Tibial artery (tissue), 4 donors: ENCODE results near the gene SULT1B1.
"Not testable (repeated sequence)": the region's sequence is repeated elsewhere in the genome, so short reads cannot be mapped to it uniquely, and the experiment has no call there.

ENCODE experiments used
- DNase-seq, 2 donors: peaks; one replicate each; pipeline ENCODE4 v3.0.0-alpha.2; 2019
- H3K27ac ChIP-seq, 2 donors: fragments of 200-600 bp; sonication (generic) in 1 of 2; 1 replicate in 1 of 2; 2 replicates in 1 of 2; pipeline ENCODE4 v1.5.1; 2018 to 2019; ENCODE audit warnings: mild to moderate bottlenecking in 1 of 2
- H3K27me3 ChIP-seq, 2 donors: fragments of 200-600 bp; sonication (generic) in 1 of 2; one replicate each; pipeline versions ENCODE4 v1.5.1 to v1.6.0; 2016 to 2019
- H3K36me3 ChIP-seq, 3 donors: fragments of 200-600 bp; sonication (generic) in 2 of 3; one replicate each; pipeline ENCODE4 v1.5.1; 2016 to 2019; ENCODE audit warnings: mild to moderate bottlenecking in 2 of 3
- H3K4me1 ChIP-seq, 4 donors: fragments of 200-600 bp; sonication (generic) in 2 of 4; 1 replicate in 3 of 4; 2 replicates in 1 of 4; pipeline ENCODE4 v1.5.1; 2016 to 2019
- H3K4me3 ChIP-seq, 2 donors: fragments of 200-600 bp; sonication (generic) in 1 of 2; 1 replicate in 1 of 2; 2 replicates in 1 of 2; pipeline ENCODE4 v1.5.1; 2018 to 2019; ENCODE audit warnings: mild to moderate bottlenecking in 2 of 2
- H3K9me3 ChIP-seq, 3 donors: fragments of 200-600 bp; sonication (generic) in 1 of 3; one replicate each; pipeline ENCODE4 v1.5.1; 2016 to 2019
- intact Hi-C: fragments of 100-400 bp; cut with DNase I; formaldehyde crosslinking; loops from one replicate; pipeline ENCODE4 v1.15.0; 2023; ENCODE audit warnings: low total_unique reads
- TF ChIP-seq, protein P1 (sequence below), 2 experiments: fragments of 200-600 bp in 1 of 2; fragments of 450-650 bp in 1 of 2; IDR thresholded peaks; one replicate each; pipeline ENCODE4 v1.5.1; 2017 to 2019; ENCODE audit warnings: antibody characterized with exemption in 2 of 2, mild to moderate bottlenecking in 1 of 2, moderate library complexity in 1 of 2

The SULT1B1 gene

DNA sequence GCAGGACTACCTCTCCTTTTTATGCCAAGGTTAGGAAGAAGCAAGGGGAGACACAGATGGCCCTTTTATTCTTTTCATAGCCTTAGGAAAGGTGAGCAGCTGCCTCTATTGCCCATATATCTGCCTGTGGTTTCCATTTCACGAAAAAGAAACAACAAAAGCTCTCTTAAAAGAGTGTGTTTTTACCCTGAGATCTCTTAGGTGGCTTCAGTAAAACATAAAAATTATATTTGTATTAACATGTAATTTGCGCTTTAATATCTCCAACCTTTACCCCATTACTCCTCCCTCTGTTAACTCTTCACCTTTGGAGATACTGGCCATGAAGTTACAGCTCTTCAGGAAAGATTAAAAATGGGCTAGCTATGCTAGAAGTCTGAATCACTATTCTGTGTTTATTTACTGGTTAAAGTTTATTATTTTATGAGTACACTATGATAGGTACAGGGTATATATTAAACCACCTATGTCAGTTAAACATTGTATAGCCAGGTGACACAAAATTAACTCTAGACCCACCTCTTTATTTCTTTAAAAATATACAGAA is 15.0 kb upstream of the SULT1B1 start:
- H3K27ac ChIP-seq, result no peak overlapping the region
- no peak for DNase-seq
- TF ChIP-seq, protein P1, sequence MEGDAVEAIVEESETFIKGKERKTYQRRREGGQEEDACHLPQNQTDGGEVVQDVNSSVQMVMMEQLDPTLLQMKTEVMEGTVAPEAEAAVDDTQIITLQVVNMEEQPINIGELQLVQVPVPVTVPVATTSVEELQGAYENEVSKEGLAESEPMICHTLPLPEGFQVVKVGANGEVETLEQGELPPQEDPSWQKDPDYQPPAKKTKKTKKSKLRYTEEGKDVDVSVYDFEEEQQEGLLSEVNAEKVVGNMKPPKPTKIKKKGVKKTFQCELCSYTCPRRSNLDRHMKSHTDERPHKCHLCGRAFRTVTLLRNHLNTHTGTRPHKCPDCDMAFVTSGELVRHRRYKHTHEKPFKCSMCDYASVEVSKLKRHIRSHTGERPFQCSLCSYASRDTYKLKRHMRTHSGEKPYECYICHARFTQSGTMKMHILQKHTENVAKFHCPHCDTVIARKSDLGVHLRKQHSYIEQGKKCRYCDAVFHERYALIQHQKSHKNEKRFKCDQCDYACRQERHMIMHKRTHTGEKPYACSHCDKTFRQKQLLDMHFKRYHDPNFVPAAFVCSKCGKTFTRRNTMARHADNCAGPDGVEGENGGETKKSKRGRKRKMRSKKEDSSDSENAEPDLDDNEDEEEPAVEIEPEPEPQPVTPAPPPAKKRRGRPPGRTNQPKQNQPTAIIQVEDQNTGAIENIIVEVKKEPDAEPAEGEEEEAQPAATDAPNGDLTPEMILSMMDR (IDR thresholded peaks at IDR 0.05), result no peak

GRCh38 chr4:69773484-69773883 is 13.1 kb upstream of the SULT1B1 start:
- DNase-seq, result no peak
- Histone ChIP-seq H3K4me1 (no peaks in the 10 kb centered on the region), H3K27me3 (no peaks in the 10 kb centered on the region), H3K4me3 (no peak overlapping the region), H3K36me3 (no peaks in the 10 kb centered on the region), H3K27ac (no peak overlapping the region), H3K9me3 (no peaks in the 10 kb centered on the region)
- TF ChIP-seq, protein P1 (IDR thresholded peaks at IDR 0.05), result no peak
- intact Hi-C loops, result no loop called here

More for the DNA sequence above, 15.0 kb upstream of the SULT1B1 start:
- Histone ChIP-seq H3K4me3 (no peak overlapping the region), H3K36me3 (no peaks in the 10 kb centered on the region), H3K4me1 (no peaks in the 10 kb centered on the region), H3K9me3 (no peaks in the 10 kb centered on the region), H3K27me3 (no peaks in the 10 kb centered on the region)
- intact Hi-C loops, result no loop called here

DNA sequence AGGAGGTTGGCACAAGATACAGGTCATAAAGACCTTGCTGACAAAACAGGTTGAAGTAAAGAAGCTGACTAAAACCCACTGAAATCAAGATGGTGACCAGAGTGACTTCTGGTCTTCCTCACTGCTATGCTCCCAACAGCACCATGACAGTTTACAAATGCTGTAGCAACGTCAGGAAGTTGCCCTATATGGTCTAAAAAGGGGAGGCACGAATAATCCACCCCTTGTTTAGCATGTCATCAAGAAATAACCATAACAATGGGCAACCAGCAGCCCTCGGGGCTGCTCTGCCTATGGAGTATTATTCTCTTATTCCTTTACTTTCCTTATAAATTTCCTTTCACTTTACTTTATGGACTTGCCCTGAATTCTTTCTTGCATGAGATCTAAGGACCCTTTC is 8.1 kb upstream of the SULT1B1 start:
- H3K36me3 ChIP-seq, DNase-seq, intact Hi-C loops: not testable (repeated sequence)

DNA sequence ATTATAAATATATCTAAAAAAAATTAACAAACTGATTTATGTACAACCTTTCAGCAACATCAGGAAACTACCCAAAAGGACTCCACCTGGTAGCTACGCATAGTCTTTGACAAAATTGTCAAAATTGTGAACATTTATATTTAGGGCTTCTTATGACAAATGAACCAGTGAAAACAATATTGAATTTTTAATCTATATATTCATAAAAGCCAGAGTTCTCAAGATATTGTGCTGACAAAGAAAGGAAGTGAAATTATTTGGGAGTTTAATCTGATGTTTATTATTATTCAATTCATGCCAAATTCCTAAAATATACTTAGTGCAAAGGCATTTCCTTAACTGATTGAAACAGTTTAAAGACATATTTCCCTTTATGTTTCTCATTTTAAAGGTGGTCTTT is 5.3 kb upstream of the SULT1B1 start:
- H3K27ac ChIP-seq, result no peak overlapping the region
- H3K9me3 ChIP-seq, result no peaks in the 10 kb centered on the region
- TF ChIP-seq, protein P1 (IDR thresholded peaks at IDR 0.05), result no peak
- intact Hi-C loops, result no loop called here
- no peak overlapping the region for H3K4me3 ChIP-seq
- no peak for DNase-seq
- no peaks in the 10 kb centered on the region for H3K36me3 ChIP-seq
- no peaks in the 10 kb centered on the region for H3K27me3 ChIP-seq
- H3K4me1 ChIP-seq, result no peaks in the 10 kb centered on the region

More for the DNA sequence above, 8.1 kb upstream of the SULT1B1 start:
- not testable (repeated sequence) for H3K4me1 ChIP-seq, H3K4me3 ChIP-seq, H3K9me3 ChIP-seq, H3K27me3 ChIP-seq, H3K27ac ChIP-seq

- no peaks in the 10 kb centered on the region for H3K9me3 ChIP-seq
- TF ChIP-seq, protein P1 (IDR thresholded peaks at IDR 0.05), result no peak
- H3K27ac ChIP-seq, result no peak overlapping the region
- intact Hi-C loops, result no loop called here
- H3K27me3 ChIP-seq, result no peaks in the 10 kb centered on the region
- no peak for DNase-seq
- H3K4me3 ChIP-seq, result no peak overlapping the region
- H3K36me3 ChIP-seq, result no peaks in the 10 kb centered on the region
- no peaks in the 10 kb centered on the region for H3K4me1 ChIP-seq
These were observed 3.9 kb upstream of the SULT1B1 start for GRCh38 chr4:69764311-69764710.

DNA sequence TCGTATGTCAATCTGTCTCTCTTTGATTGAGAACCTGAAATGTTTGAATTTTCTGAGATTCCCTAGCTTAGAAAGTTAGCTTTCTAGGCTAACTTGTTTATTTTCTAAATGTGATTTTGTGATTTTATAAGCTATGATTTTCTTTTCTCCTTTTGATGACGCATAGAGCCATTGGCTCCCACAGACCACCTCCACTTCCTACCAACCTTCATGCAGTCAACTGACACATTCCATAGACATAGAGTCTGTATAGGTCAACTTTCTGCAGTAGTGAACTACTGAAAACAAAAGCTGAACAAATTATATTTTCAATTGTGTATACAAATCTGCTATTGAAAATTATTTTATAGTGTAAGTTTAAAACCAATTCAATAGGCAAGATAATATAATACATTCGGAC is 2.8 kb upstream of the SULT1B1 start:
- H3K27me3 ChIP-seq, result no peaks in the 10 kb centered on the region
- intact Hi-C loops, result no loop called here
- no peak overlapping the region for H3K4me3 ChIP-seq
- no peaks in the 10 kb centered on the region for H3K36me3 ChIP-seq
- TF ChIP-seq, protein P1 (IDR thresholded peaks at IDR 0.05), result no peak
- H3K9me3 ChIP-seq, result no peaks in the 10 kb centered on the region
- H3K27ac ChIP-seq, result no peak overlapping the region
- no peak for DNase-seq
- no peaks in the 10 kb centered on the region for H3K4me1 ChIP-seq
